WTC11 (cell line): ENCODE measurements around the gene FREY1. TPM values are rescaled to one million over a fixed set of nuclear protein-coding genes. Genes with fewer than 3 reads are reported as not detected.

Experiments used
- ATAC-seq: fragments of 200-7000 bp; cut with Tn5 transposase; 2 replicates; pipeline ENCODE4 v1.10.0; 2021; ENCODE audit warnings: mild to moderate bottlenecking, moderate library complexity
- CTCF ChIA-PET: fragments of 300-600 bp; sonication (Branson Sonifier 250); formaldehyde crosslinking; loops from one replicate; lab custom pipeline; 2021; ENCODE audit warnings: antibody characterized with exemption; lab: Charles Lee
- POLR2A ChIA-PET: fragments of 350-600 bp; sonication (Branson Sonifier 250); formaldehyde crosslinking; loops from one replicate; lab custom pipeline; 2021; ENCODE audit warnings: antibody characterized with exemption; lab: Charles Lee
- DNase-seq: peaks from one replicate; pipeline ENCODE4 v3.0.0; 2021; ENCODE audit warnings: low spot score
- H3K27ac Mint-ChIP-seq: 2 replicates; pipeline ENCODE4 v1.8.0; 2021; ENCODE audit warnings: mixed read lengths
- H3K27me3 Mint-ChIP-seq: 2 replicates; pipeline ENCODE4 v1.8.0; 2021; ENCODE audit warnings: low read depth, mild to moderate bottlenecking, moderate library complexity, mixed read lengths
- H3K36me3 Mint-ChIP-seq: 2 replicates; pipeline ENCODE4 v1.8.0; 2021; ENCODE audit warnings: mixed read lengths
- H3K4me1 Mint-ChIP-seq: 2 replicates; pipeline ENCODE4 v1.8.0; 2022; ENCODE audit warnings: mixed read lengths
- H3K4me3 Mint-ChIP-seq: 2 replicates; pipeline ENCODE4 v1.8.0; 2021; ENCODE audit warnings: mild to moderate bottlenecking, moderate library complexity, mixed read lengths
- H3K9me3 Mint-ChIP-seq: 2 replicates; pipeline ENCODE4 v1.8.0; 2021; ENCODE audit warnings: mixed read lengths
- EMX1 ChIP-seq: fragments of 250-450 bp; sonication (Bioruptor Pico); IDR thresholded peaks from 2 replicates; pipeline ENCODE4 v1.8.0; 2021; ENCODE audit warnings: mild to moderate bottlenecking
- FOXJ3 ChIP-seq: sonication (generic); formaldehyde crosslinking; IDR thresholded peaks from 2 replicates; pipeline ENCODE4 v1.9.0; 2021; ENCODE audit warnings: missing genetic modification reagents, mild to moderate bottlenecking, borderline replicate concordance
- JAZF1 ChIP-seq: fragments of 250-450 bp; sonication (Bioruptor Pico); IDR thresholded peaks from 2 replicates; pipeline ENCODE4 v1.9.0; 2021; ENCODE audit warnings: moderate library complexity, mild to moderate bottlenecking, inconsistent platforms
- JUN ChIP-seq: sonication (generic); formaldehyde crosslinking; IDR thresholded peaks from 2 replicates; pipeline ENCODE4 v1.8.0; 2023; ENCODE audit warnings: mild to moderate bottlenecking, missing genetic modification reagents
- KAT7 ChIP-seq: sonication (generic); formaldehyde crosslinking; IDR thresholded peaks from 2 replicates; pipeline ENCODE4 v1.8.1; 2023; ENCODE audit warnings: missing genetic modification reagents, mild to moderate bottlenecking, borderline replicate concordance
- NFATC4 ChIP-seq: fragments of 250-450 bp; sonication (Bioruptor Pico); IDR thresholded peaks from 2 replicates; pipeline ENCODE4 v1.9.0; 2021; ENCODE audit warnings: mild to moderate bottlenecking
- NFYB ChIP-seq: sonication (generic); formaldehyde crosslinking; conservative IDR thresholded peaks from 2 replicates; pipeline ENCODE4 v1.8.0; 2022; ENCODE audit warnings: low read depth, missing genetic modification reagents
- NR1H2 ChIP-seq: sonication (generic); formaldehyde crosslinking; IDR thresholded peaks from 2 replicates; pipeline ENCODE4 v1.9.0; 2021; ENCODE audit warnings: mild to moderate bottlenecking, moderate library complexity, missing genetic modification reagents
- NR2C2 ChIP-seq: sonication (generic); formaldehyde crosslinking; IDR thresholded peaks from 2 replicates; pipeline ENCODE4 v1.8.0; 2022; ENCODE audit warnings: mild to moderate bottlenecking, missing genetic modification reagents
- NR3C1 ChIP-seq: sonication (generic); formaldehyde crosslinking; conservative IDR thresholded peaks from 2 replicates; pipeline ENCODE4 v1.8.1; 2023; ENCODE audit warnings: low read depth, mild to moderate bottlenecking, missing genetic modification reagents
- TP53 ChIP-seq: sonication (generic); formaldehyde crosslinking; IDR thresholded peaks from 2 replicates; pipeline ENCODE4 v1.8.1; 2023; ENCODE audit warnings: mild to moderate bottlenecking, missing genetic modification reagents
- ZNF219 ChIP-seq: sonication (generic); formaldehyde crosslinking; IDR thresholded peaks from 2 replicates; pipeline ENCODE4 v1.8.0; 2023; ENCODE audit warnings: missing genetic modification reagents, mild to moderate bottlenecking, borderline replicate concordance
- ZNF396 ChIP-seq: fragments of 250-450 bp; sonication (Bioruptor Pico); IDR thresholded peaks from 2 replicates; pipeline ENCODE4 v1.8.0; 2021; ENCODE audit warnings: mild to moderate bottlenecking, moderate library complexity, borderline replicate concordance
- ZNF416 ChIP-seq: fragments of 250-450 bp; sonication (Bioruptor Pico); IDR thresholded peaks from 2 replicates; pipeline ENCODE4 v1.9.0; 2021; ENCODE audit warnings: mild to moderate bottlenecking, inconsistent platforms
- ZNF423 ChIP-seq: fragments of 250-450 bp; sonication (Bioruptor Pico); IDR thresholded peaks from 2 replicates; pipeline ENCODE4 v2.1.2; 2022; ENCODE audit warnings: mild to moderate bottlenecking, moderate library complexity
- total RNA-seq: library from RNA; stranded (reverse); gene quantifications from 3 replicates; pipeline ENCODE4 v1.2.3, GENCODE V29; 2021
- TF ChIP-seq, protein P1 (sequence below): sonication (generic); formaldehyde crosslinking; IDR thresholded peaks from 2 replicates; pipeline ENCODE4 v1.8.1; 2023; ENCODE audit warnings: mild to moderate bottlenecking, missing genetic modification reagents, moderate library complexity
- TF ChIP-seq, protein P2 (sequence below): fragments of 200-600 bp; IDR thresholded peaks from 2 replicates; pipeline ENCODE4 v1.8.0; 2022; ENCODE audit warnings: antibody characterized with exemption
- TF ChIP-seq, protein P3 (sequence below): sonication (generic); formaldehyde crosslinking; IDR thresholded peaks from 2 replicates; pipeline ENCODE4 v1.8.0; 2023; ENCODE audit warnings: missing genetic modification reagents
- TF ChIP-seq, protein P4 (sequence below): sonication (generic); formaldehyde crosslinking; IDR thresholded peaks from 2 replicates; pipeline ENCODE4 v1.8.1; 2022; ENCODE audit warnings: mild to moderate bottlenecking, moderate library complexity, missing genetic modification reagents
- TF ChIP-seq, protein P5 (sequence below): sonication (generic); formaldehyde crosslinking; IDR thresholded peaks from 2 replicates; pipeline ENCODE4 v1.8.1; 2023; ENCODE audit warnings: mild to moderate bottlenecking, missing genetic modification reagents
- TF ChIP-seq, protein P6 (sequence below): sonication (generic); formaldehyde crosslinking; IDR thresholded peaks from 2 replicates; pipeline ENCODE4 v1.8.0; 2022; ENCODE audit warnings: mild to moderate bottlenecking, missing genetic modification reagents
- TF ChIP-seq, protein P7 (sequence below): fragments of 250-450 bp; sonication (Bioruptor Pico); IDR thresholded peaks from 2 replicates; pipeline ENCODE4 v1.9.0; 2021; ENCODE audit warnings: moderate library complexity, mild to moderate bottlenecking, inconsistent platforms, borderline replicate concordance

Gene FREY1
- total RNA-seq, 1 experiment from 2014 or later: 2.1 TPM

DNA sequence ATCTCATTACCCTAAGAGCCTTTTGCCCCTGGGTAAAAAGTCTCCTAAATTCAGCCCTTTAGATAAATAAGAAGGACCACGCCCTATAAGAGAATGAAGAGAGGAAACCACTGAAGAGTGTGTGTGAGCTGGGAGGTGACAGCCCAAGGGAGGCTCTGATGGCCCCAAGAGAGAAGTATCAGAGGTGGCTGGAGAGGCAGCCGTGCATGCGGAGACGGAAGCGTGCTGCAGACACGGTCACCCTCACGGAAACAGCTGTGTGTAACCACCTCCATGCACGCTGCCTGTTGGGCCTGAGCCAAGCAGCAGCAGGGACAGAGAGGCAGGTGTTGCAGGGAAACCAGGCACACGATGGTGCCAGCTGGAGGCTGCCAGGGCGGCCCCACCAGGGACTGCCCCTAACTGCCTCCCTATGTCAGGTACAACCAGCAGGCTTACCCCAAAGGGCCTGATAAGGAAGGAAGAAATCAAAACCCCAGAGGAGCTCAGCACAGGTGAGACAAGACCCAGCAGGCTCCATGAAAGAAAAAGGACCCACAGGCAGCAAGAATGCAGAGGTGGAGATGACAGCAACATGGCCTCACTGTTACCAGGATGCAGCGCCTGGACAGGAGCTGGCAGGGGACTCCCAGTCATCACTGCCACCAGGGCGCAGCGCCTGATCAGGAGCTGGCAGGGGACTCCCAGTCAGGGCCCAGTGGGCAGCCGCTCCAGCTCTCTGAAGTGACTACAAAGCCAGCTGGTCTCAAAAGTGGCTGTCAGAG, 23.1 kb upstream of the FREY1 start:
- no peak; the same call in 1 of the 2 replicates for ATAC-seq
- no peak for DNase-seq
- Mint-ChIP-seq H3K36me3 (peaks cover 28% of the 10 kb centered on the region), H3K9me3 (no peaks in the 10 kb centered on the region), H3K4me3 (no peak overlapping the region), H3K4me1 (no peaks in the 10 kb centered on the region; the same call in 1 of the 2 replicates), H3K27ac (peak overlapping the region; percentile 60), H3K27me3 (no peaks in the 10 kb centered on the region)
- CTCF ChIA-PET: interaction anchor here (0.6 to 2.5 kb wide), 10 partner anchors 10 to 1922 kb away, joined by 3 to 15 read pairs (median 4); no protein-coding TSS in a partner anchor
- POLR2A ChIA-PET: interaction anchor here (1.7 kb wide), 1 partner anchor 8 kb away, joined by 6 read pairs; the partner anchor contains the start of gene LARGE2
- TF ChIP-seq, protein P1, sequence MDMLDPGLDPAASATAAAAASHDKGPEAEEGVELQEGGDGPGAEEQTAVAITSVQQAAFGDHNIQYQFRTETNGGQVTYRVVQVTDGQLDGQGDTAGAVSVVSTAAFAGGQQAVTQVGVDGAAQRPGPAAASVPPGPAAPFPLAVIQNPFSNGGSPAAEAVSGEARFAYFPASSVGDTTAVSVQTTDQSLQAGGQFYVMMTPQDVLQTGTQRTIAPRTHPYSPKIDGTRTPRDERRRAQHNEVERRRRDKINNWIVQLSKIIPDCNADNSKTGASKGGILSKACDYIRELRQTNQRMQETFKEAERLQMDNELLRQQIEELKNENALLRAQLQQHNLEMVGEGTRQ (CRISPR knock-in tag): no peak
- TF ChIP-seq, protein P2, sequence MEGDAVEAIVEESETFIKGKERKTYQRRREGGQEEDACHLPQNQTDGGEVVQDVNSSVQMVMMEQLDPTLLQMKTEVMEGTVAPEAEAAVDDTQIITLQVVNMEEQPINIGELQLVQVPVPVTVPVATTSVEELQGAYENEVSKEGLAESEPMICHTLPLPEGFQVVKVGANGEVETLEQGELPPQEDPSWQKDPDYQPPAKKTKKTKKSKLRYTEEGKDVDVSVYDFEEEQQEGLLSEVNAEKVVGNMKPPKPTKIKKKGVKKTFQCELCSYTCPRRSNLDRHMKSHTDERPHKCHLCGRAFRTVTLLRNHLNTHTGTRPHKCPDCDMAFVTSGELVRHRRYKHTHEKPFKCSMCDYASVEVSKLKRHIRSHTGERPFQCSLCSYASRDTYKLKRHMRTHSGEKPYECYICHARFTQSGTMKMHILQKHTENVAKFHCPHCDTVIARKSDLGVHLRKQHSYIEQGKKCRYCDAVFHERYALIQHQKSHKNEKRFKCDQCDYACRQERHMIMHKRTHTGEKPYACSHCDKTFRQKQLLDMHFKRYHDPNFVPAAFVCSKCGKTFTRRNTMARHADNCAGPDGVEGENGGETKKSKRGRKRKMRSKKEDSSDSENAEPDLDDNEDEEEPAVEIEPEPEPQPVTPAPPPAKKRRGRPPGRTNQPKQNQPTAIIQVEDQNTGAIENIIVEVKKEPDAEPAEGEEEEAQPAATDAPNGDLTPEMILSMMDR: no peak
- TF ChIP-seq NFYB (CRISPR knock-in tag) (no peak), ZNF219 (CRISPR knock-in tag) (no peak), JUN (CRISPR knock-in tag) (no peak), KAT7 (CRISPR knock-in tag) (no peak), FOXJ3 (CRISPR knock-in tag) (no peak), TP53 (no peak), NR3C1 (CRISPR knock-in tag) (no peak)
- TF ChIP-seq, protein P3, sequence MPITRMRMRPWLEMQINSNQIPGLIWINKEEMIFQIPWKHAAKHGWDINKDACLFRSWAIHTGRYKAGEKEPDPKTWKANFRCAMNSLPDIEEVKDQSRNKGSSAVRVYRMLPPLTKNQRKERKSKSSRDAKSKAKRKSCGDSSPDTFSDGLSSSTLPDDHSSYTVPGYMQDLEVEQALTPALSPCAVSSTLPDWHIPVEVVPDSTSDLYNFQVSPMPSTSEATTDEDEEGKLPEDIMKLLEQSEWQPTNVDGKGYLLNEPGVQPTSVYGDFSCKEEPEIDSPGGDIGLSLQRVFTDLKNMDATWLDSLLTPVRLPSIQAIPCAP (CRISPR knock-in tag): no peak

DNA sequence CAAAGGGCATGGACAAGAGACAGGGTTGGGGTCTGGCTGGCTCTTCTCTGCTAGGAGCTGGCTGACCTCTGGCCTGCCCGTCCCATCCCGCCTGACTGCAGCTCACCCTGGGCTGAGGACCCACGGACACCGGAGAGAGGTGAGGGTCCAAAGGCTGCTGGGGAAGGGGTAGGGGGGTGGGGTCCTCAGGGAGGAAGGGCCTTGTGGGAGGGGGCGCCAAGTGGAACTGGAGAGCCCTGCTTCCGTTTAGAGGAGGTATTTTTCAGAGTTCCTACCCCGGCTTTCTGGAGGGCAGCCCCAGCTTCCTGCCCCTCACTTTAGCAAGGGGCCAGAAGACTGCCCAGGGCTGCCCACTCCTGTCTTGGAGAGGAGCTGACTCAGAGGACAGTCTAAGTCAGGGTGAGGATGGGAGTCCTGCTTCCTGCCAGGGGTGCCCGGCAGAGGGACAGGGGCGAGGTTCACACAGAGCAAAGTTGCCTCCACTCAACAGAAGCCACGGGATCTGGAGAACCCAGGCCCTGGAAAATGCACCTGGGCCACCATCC, 22.5 kb upstream of the FREY1 start:
- H3K27me3 Mint-ChIP-seq: no peaks in the 10 kb centered on the region
- H3K4me1 Mint-ChIP-seq: peaks cover under 1% of the 10 kb centered on the region
- TF ChIP-seq ZNF219 (CRISPR knock-in tag): no peak
- TF ChIP-seq FOXJ3 (CRISPR knock-in tag): no peak
- TF ChIP-seq NFATC4 (CRISPR knock-in tag): no peak
- TF ChIP-seq NR2C2 (CRISPR knock-in tag): no peak
- TF ChIP-seq, protein P4, sequence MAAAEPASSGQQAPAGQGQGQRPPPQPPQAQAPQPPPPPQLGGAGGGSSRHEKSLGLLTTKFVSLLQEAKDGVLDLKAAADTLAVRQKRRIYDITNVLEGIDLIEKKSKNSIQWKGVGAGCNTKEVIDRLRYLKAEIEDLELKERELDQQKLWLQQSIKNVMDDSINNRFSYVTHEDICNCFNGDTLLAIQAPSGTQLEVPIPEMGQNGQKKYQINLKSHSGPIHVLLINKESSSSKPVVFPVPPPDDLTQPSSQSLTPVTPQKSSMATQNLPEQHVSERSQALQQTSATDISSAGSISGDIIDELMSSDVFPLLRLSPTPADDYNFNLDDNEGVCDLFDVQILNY (CRISPR knock-in tag): no peak
- no peak for TF ChIP-seq NR1H2 (CRISPR knock-in tag)
- TF ChIP-seq TP53: no peak
- TF ChIP-seq, protein P5, sequence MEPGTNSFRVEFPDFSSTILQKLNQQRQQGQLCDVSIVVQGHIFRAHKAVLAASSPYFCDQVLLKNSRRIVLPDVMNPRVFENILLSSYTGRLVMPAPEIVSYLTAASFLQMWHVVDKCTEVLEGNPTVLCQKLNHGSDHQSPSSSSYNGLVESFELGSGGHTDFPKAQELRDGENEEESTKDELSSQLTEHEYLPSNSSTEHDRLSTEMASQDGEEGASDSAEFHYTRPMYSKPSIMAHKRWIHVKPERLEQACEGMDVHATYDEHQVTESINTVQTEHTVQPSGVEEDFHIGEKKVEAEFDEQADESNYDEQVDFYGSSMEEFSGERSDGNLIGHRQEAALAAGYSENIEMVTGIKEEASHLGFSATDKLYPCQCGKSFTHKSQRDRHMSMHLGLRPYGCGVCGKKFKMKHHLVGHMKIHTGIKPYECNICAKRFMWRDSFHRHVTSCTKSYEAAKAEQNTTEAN: no peak
- no peak for TF ChIP-seq ZNF396
- no peak for TF ChIP-seq JAZF1 (CRISPR knock-in tag)
- TF ChIP-seq, protein P1 (CRISPR knock-in tag): no peak
- no peak for TF ChIP-seq ZNF416 (CRISPR knock-in tag)
- TF ChIP-seq, protein P6, sequence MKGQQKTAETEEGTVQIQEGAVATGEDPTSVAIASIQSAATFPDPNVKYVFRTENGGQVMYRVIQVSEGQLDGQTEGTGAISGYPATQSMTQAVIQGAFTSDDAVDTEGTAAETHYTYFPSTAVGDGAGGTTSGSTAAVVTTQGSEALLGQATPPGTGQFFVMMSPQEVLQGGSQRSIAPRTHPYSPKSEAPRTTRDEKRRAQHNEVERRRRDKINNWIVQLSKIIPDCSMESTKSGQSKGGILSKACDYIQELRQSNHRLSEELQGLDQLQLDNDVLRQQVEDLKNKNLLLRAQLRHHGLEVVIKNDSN (CRISPR knock-in tag): no peak
- TF ChIP-seq, protein P7, sequence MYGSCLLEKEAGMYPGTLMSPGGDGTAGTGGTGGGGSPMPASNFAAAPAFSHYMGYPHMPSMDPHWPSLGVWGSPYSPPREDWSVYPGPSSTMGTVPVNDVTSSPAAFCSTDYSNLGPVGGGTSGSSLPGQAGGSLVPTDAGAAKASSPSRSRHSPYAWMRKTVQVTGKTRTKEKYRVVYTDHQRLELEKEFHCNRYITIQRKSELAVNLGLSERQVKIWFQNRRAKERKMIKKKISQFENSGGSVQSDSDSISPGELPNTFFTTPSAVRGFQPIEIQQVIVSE (CRISPR knock-in tag): no peak
- no peak for TF ChIP-seq EMX1
- TF ChIP-seq ZNF423 (CRISPR knock-in tag): no peak
- peak overlapping the region; percentile 60; the same call in 1 of the 2 replicates for H3K27ac Mint-ChIP-seq
- POLR2A ChIA-PET: interaction anchor here (0.7 kb wide), 1 partner anchor 54 kb away, joined by 11 read pairs; no protein-coding TSS in a partner anchor
- ATAC-seq (no peak), DNase-seq (no peak)
- CTCF ChIA-PET: interaction anchor here (0.6 to 2.5 kb wide), 6 partner anchors 36 to 104 kb away, joined by 3 to 15 read pairs (median 6); no protein-coding TSS in a partner anchor
- no peak overlapping the region for H3K4me3 Mint-ChIP-seq
- H3K36me3 Mint-ChIP-seq: peaks cover 28% of the 10 kb centered on the region
- no peaks in the 10 kb centered on the region for H3K9me3 Mint-ChIP-seq
